Measurements from ENCODE around the gene EFCAB7.

EFCAB7 gene

DNA sequence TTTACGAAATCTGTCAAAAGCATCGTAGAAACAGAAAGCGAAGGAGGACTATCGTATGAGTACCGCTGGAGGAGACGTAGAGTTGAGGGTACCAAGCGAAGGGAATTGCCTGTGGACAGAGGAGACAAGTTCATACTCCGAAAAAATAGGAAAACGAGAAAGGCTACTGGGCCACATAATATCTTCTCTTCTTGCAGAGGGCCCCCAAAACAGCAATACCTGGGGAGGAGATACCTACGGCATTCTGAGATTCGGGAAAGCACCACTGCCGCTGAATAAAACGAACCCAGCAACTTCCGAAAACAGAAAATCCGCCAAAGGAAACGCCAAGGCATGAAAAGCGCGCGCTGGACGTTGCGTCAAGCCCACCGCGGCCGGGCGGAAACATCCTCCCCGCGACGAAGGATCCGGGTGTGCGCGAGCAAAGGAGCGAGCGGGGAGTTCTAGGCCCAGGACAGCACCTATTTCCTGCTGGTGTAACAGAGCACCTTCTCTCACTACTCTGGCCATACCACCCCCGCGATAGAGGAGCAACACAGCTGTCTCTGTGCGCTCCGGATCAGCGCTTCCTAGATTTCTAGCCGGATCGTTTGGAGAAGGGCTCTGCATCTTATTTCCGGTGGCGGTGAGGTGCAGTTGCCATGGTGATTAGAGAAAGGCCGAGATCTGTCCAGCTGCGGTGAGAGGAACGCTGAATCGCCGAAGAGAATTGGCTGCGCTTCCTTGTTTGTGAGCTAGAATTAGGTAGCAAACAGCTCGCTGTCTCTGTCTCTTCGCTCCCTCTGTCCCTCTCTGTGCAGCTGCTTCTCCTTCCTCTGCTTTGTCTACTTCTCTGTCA lies at the start of gene EFCAB7, which contains the start of gene ITGB3BP:
EFCAB7 (plus strand) TSS at position 635 of the 838 bp plus-strand sequence. CDS start 2,048 bp downstream, outside the sequence.
ITGB3BP (minus strand) TSS at position 335 of the 838 bp plus-strand sequence; CDS start at position 243, 92 bp downstream.
- peak; percentile 96 for DNase-seq

GRCh38 chr1:63475761-63476160 lies 47.6 kb upstream of the EFCAB7 start:
- no peak for DNase-seq

DNA sequence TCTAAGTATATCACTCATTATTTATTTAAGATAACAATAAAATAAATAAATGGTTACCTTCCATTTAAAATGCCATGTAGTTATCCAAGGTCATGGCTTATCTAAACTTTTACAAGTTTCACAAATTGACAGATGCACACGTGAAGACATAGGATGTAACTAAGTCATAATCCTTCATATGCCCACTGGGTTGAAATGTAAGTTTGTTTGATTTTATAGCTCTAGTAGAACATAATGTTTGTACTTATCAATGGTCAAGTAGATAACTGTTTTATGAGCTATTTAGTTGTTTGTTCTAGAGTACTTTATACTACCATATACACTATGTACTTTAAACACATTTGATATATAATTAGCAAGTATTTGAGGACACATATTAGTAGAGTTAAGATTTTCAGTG lies 43.3 kb upstream of the EFCAB7 start:
- no peak for DNase-seq

DNA sequence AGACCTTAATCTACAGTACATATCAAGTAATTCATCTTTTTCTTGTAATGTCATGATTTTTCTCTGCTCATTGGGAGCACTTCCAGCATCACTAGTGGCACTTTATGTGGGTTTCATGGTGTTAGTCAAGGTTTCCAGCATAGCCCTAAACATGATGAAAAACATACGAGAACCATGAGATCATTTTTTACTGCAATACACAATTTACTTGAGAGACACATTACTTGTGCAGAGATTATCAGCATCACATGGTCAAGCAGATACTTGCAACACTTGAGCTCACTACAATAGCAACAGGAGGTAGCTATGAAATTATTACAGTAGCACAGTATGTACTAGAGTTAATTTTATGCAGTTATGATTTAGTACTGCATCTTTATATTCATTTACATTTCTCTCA lies 36.7 kb upstream of the EFCAB7 start:
- no peak for DNase-seq

GRCh38 chr1:63487336-63488065 lies 35.8 kb upstream of the EFCAB7 start:
- no peak for DNase-seq

DNA sequence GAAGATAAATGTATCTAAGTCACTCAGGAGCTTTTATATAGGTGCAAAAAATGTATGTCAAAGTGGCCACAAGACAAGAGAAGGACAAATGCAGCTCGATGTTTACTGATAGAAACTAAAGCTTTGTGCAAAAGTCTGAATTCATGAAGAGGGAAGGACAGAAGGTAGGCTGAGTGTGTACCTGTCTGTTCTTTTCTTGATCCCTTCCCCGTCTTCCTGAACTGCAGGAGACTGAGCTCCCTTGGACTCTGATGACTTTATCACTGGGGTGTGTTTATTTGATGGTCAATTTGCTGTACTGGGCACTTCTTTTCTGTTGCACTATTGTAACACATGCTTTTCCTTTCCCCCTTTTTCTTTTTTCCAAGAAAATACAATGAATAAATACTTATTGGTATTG lies 25.7 kb upstream of the EFCAB7 start:
- DNase-seq: no peak

- no peak for DNase-seq
These were observed 25.2 kb upstream of the EFCAB7 start for GRCh38 chr1:63498106-63498505.

- no peak for DNase-seq
These were observed 22.1 kb upstream of the EFCAB7 start for GRCh38 chr1:63501256-63501655.

- DNase-seq: no peak
These were observed 16.5 kb upstream of the EFCAB7 start for GRCh38 chr1:63506782-63507181.

DNA sequence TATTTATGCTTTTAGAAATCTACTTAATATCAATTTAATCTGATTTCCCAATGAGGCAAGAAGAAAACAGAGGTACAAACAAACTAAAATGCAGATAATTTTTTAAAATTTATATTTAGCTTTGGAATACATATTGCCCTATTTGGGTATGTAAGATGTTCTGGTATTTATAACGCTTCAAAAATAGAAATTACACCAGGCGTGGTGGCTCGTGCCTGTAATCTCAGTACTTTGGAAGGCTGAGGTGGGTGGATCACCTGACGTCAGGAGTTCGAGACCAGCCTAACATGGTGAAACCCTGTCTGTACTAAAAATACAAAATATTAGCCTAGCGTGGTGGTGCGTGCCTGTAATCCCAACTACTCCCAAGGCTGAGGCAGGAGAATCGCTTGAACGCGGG lies 13.6 kb upstream of the EFCAB7 start:
- DNase-seq: no peak

- no peak for DNase-seq
These were observed 10.7 kb upstream of the EFCAB7 start for GRCh38 chr1:63512584-63512983.

DNA sequence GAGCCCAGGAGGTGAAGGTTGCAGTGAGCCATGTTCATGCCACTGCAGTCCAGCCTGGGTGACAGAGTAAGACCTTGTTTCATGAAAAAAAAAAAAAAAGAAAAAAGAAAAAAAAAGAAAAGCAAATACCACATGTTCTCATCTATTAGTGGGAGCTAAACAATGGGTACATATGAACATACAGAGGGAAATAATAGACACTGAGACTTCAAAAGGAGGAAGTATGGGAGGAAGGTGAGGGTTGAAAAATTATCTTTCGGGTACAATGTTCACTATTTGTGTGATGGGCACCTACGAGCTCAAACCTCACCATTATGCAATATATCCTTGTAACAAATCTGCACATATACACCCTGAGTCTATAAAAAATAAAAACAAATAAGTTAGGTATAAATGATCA lies 6.7 kb upstream of the EFCAB7 start:
- DNase-seq: no peak

- DNase-seq: no peak
These were observed 413 bp downstream of the EFCAB7 start for GRCh38 chr1:63523738-63524137.

DNA sequence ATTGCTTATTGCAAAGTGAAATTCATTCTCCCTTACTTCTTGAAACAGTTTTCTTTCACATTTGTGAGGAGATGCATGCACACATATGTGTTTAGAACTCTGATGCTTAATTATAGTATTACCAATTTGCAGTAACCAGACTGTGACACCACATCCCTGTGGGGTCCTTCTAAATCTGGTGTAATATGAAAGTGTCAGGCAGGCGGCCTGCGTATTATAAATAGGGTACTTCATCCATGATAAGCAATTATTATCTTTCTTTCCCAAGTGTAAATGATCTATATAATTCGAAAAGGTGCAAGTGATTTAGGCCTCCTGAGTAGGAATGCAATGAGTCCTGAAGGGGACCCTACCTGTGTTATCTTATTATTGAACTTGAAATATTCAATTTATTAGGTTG lies 876 bp downstream of the EFCAB7 start:
- DNase-seq: peak; percentile 19

- DNase-seq: no peak
These were observed 9.4 kb downstream of the EFCAB7 start for GRCh38 chr1:63532727-63533126.

DNA sequence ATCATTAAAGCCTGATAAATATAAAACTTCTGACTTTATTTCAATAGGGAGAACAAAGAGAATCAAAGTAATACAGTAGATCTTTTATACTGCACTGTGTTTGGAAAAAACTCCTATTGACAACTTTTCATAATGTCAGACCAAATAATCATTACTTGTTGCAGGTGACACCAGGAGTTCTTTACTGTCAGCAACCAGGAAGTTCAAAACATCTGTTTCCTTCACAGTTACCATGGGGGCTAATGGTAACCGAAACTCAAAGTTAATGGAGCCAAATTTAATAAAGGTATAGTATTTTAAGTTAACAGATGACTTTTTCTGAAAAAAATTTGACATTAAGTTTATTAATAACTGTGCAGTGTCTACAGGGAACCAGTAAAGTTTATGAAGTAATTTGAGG lies 10.6 kb downstream of the EFCAB7 start:
- no peak for DNase-seq

GRCh38 chr1:63534406-63534805 lies 11.1 kb downstream of the EFCAB7 start:
- DNase-seq: no peak

DNA sequence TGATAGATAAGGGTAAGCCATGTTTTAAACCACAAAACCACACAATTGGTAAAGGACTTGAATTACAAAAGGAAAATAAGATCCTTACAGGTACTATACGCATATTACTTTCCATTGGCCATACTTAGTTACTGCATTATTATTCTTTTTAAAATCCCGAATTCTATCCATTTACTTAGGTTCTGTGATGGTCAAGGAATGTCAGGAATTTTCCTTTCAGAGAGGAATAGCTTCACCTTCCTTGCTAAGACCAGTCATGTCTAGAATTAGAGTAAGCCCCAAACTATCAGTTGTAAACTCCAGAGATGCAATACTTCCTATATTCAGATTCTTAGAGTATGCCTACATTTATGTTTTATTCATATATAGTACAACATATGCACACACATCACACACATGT lies 13.7 kb downstream of the EFCAB7 start:
- no peak for DNase-seq

DNA sequence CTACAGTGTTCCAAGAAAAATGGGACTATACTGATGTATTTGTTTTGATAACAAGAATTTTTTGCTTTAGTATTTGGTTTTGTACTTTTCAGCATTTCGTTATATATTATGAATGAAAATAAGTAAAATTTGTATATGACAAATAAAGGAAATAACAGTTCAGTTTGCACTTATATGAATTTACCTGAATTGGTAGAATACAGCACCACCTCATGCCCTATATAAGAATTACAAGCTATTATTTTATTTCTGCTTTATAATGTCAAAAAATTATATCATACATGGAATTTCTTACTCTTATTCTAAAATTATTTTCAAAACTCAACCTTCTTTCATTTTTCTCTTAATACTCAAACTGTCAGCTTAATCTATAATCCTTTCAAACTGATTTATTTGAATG lies 14.6 kb downstream of the EFCAB7 start:
- peak; percentile 55 for DNase-seq

DNA sequence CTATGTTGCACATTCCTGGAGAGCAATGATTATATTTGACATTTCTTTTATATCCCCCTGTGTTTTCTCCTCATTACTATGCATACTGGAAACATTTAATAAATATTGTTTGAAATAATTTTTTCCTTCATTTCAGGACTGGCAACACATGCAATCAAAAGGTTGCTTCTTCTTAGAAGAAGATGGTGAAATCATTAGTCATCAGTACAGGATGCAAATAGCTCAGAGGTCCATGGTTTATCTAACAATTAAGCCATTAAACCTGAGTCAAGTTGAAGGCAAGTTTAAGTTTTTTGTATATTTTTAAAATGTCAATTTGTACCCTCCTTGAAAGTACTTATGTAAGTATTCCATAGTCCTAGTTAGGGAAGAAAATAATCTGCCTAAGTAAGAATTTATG lies 22.5 kb downstream of the EFCAB7 start:
- no peak for DNase-seq

GRCh38 chr1:63547621-63548294 lies 24.4 kb downstream of the EFCAB7 start:
- no peak for DNase-seq

- DNase-seq: no peak
These were observed 25.0 kb downstream of the EFCAB7 start for GRCh38 chr1:63548303-63548702.

GRCh38 chr1:63548877-63549276 lies 25.6 kb downstream of the EFCAB7 start:
- no peak for DNase-seq

DNA sequence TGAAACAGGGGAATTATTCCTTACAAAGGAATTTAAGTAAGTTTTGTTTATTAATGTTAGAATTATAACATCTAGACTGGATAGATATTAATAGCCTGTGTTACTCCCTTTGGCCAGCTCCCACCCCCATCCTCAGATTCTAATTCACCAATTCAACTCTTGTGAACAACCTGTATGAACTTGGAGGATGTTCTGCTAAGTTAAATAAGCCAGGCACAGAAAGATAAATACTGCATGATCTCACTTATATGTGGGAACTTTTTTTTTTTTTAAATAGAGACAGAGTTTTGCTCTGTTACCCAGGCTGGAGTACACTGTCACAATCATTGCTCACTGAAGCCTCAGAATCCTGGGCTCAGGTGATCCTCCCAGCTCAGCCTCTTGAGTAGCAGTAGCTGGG lies 32.2 kb downstream of the EFCAB7 start:
- no peak for DNase-seq

Data from hematopoietic multipotent progenitor cell treated with erythropoietin and hydrocortisone succinate and interleukin-3 and kit ligand, for 6 days (in vitro differentiated cells).